ENCODE measurements around the gene KMT5B.
A peak's percentile ranks its signal among the peaks of the same experiment; 100 is the strongest.

The KMT5B gene

GRCh38 chr11:68216171-68216938, 3.3 kb upstream of the KMT5B start:
- DNase-seq (ENCODE audit: low read depth), result peak; percentile 37
- H3K4me3 ChIP-seq (ENCODE audit: low read length), result no peak overlapping the region
- TF ChIP-seq, protein P1, sequence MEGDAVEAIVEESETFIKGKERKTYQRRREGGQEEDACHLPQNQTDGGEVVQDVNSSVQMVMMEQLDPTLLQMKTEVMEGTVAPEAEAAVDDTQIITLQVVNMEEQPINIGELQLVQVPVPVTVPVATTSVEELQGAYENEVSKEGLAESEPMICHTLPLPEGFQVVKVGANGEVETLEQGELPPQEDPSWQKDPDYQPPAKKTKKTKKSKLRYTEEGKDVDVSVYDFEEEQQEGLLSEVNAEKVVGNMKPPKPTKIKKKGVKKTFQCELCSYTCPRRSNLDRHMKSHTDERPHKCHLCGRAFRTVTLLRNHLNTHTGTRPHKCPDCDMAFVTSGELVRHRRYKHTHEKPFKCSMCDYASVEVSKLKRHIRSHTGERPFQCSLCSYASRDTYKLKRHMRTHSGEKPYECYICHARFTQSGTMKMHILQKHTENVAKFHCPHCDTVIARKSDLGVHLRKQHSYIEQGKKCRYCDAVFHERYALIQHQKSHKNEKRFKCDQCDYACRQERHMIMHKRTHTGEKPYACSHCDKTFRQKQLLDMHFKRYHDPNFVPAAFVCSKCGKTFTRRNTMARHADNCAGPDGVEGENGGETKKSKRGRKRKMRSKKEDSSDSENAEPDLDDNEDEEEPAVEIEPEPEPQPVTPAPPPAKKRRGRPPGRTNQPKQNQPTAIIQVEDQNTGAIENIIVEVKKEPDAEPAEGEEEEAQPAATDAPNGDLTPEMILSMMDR (IDR thresholded peaks at IDR 0.05; ENCODE audit: insufficient read depth, low read depth, low read length, missing control alignments), result no peak

GRCh38 chr11:68215524-68216170, 2.6 kb upstream of the KMT5B start:
- no peak for DNase-seq (ENCODE audit: low read depth)
- no peak overlapping the region for H3K4me3 ChIP-seq (ENCODE audit: low read length)
- TF ChIP-seq, protein P1 (IDR thresholded peaks at IDR 0.05; ENCODE audit: insufficient read depth, low read depth, low read length, missing control alignments), result no peak

DNA sequence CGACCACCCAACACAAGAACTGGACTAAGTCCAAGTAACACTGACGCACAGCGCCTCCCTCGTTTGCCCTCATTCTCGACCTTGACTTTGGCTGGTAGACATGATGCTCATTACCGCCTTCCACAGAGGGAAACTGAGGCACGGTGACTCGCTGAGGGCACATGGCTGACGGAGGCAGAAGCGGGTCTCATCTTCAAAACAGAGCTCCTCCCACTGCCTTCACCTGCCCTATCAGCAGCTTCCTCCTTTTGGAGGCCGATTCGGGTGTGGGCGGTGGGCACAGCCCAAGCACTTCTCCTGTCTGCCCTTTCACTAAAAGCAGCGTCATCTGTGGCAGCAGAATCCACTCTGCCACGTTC, 2.0 kb upstream of the KMT5B start:
- DNase-seq (ENCODE audit: low read depth), result no peak
- TF ChIP-seq, protein P1 (IDR thresholded peaks at IDR 0.05; ENCODE audit: insufficient read depth, low read depth, low read length, missing control alignments), result no peak
- no peak overlapping the region for H3K4me3 ChIP-seq (ENCODE audit: low read length)

DNA sequence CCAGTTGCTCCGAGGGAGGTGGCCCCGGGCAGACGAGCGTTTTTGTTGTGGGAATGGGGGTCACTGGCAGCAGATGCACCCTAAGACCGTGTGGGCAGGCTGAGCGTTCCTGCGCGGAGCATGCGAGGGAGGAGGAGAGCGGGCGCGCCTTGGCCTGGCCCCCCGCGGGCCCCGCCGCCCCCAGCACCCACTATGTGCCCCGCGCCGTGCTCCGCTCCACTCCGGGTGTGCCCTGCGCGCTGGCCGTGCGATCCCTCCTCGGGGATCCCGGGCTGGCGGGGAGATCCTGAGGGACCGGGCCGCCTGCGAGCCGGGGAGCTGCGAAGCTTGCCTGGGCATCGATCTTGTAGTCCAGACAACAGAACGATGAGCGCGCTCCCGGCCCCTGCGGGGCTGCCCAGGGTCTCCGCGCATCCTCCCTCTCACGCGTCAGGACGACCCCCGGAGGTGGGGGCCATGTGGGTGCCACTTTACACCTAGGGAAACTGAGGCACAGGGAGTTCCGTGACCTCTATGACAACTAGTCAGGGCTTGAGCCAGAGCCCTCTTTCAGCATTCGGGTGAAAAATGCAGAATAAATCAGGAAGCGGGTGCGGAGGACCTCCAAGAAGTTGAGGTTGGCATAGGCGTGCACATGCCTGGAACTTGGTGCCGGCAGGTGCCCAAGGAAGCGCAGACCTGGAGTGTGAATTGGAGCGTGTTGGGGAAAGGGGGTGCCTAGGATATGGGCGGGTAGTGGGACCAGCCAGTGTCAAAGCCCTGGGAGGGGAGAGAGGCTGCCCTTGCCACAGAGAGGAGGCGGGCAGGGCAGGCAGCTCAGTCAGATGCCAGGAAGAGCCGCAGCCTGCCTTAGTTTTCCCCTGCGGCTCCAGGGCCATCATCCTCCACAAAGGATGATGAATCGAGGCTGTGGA, 1.3 kb upstream of the KMT5B start:
- DNase-seq (ENCODE audit: low read depth), result peak; percentile 21
- TF ChIP-seq, protein P1 (IDR thresholded peaks at IDR 0.05; ENCODE audit: insufficient read depth, low read depth, low read length, missing control alignments), result no peak
- H3K4me3 ChIP-seq (ENCODE audit: low read length), result peak overlapping the region; percentile 62

DNA sequence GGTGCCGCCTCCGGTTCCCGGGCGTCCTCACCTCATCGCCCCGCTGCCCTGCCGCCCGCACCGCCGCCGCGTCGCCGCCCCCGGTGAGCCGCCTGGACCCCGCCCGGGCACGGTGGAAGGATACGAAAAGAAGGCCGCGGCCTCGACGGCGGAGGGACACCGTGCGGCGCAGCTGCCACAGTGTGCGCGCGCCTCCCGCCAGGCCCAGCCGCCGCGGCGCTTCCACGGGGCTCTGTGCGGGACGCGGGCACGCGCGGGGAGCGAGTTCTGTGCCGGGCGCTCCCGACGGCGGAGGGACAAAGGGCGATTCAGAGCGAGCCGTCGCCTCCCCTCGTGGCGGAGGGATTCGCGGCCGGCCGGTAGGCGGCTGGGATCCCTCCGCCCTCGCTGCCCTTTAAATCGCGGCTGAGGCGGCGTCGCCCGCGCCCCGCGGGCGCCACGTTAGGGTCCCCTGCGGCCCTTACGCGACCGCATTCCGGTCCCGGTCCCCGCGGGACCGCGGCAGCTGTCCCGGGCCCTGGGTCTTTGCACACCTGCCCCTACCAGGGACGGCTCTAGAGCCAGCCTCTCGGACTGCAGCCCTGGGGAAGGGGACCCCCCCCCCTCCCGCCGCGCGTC, 568 bp upstream of the KMT5B start:
- peak overlapping the region; percentile 89 for H3K4me3 ChIP-seq (ENCODE audit: low read length)
- peak; percentile 96 for DNase-seq (ENCODE audit: low read depth)
- TF ChIP-seq, protein P1 (IDR thresholded peaks at IDR 0.05; ENCODE audit: insufficient read depth, low read depth, low read length, missing control alignments), result no peak

- DNase-seq (ENCODE audit: low read depth), result peak; percentile 73
- H3K4me3 ChIP-seq (ENCODE audit: low read length), result peak overlapping the region; percentile 89
- TF ChIP-seq, protein P1 (IDR thresholded peaks at IDR 0.05; ENCODE audit: insufficient read depth, low read depth, low read length, missing control alignments), result no peak
Observed at GRCh38 chr11:68212421-68213134, 518 bp downstream of the KMT5B start.

All from epithelial cell of esophagus (primary cell).